Activated CD4-positive, alpha-beta T cell treated with anti-CD3 and anti-CD28 coated beads, Interleukin-2, Interleukin-4, amounts not matched to agents 100 ng/mL and 50 ng/mL, durations not matched to agents 16 hours and 8 hours (primary cell): ENCODE measurements around the gene RGMA.

Experiments
- DNase-seq: peaks from one replicate; pipeline ENCODE4 v3.0.0-alpha.2; 2020; ENCODE audit warnings: low spot score

The RGMA gene

DNA sequence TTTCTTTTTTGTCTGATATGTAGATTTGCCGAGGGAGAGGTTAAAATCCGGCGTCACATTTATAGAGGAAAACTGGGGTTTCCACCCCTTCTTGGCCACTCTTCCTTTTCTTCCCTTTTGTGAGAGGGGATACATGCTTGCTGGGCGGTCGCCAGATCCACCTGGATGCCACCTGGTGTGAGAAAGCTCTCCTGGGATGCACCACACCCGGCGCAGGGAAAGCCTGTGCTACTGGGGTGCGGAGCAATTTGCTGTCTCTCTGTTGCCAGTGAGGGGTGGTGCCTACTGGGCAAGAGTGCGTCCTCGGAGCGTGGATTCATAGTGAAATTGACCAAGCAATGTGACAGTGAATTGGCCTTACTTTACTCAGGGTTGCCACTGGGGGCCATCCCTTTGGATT is 2.5 kb upstream of the RGMA start:
- no peak for DNase-seq

DNA sequence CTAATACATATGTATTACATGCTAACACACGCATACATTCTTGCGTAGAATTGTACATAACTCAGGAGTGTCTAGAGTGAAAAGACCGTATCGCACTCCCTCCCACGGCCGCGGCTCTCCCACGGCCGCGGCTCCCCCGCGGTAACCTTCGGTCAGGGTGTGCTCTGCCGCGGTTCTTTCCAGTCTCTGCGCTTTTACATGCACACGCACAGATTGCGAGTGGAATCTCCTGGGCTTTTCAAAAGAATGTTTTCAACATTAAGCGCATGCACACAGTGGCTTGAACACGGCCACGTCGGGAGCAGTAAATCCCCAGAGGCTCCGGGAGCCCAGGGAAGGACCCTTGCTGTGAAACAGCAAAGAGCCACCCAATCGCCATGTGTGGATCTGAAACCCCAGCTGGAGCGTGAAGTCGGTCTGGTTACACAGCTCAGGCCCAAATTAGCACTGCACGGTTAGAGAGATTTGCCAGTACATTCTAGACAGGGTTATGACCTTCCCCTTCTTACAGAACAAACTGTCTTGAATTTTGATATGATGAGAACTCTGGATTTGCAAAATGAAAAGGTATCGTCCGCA is 805 bp upstream of the RGMA start:
- no peak for DNase-seq

DNA sequence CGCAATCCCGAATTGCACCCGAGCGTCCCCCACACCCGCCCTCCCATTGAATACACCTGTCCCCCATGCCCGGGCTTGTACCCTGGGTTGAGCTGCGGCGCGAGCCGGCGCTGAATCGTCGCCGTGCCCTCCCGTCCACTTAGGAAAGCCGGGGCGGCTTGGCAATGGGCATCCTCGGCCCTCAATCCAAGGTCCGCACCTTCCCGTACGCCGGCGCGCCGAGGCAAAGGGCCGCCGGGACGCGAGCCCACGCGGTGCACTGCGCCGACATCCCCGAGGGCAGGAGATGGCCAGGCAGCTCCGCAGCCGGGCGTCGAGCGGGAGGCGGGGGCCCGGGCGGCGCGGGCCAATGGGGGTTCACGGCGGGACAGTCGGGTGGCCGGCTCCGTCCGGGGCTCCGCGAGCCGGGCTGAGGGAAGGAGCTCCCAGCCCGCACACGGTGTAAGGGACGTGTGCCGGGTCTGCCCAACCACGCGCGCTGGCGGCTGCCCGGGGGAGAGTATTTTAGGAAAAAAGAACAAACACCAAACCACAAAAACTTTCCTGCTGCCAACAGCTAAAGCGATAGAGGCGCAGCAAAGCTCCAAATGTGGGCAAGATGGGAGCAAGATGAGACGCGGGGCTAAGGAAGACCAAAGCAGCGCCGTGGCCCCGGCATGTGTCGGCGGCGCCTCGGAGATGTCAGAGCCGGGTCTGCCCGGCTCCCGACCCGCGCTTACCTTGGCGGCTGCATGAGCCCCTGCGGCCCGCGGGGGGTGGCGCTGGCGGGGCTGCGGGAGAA is 621 bp downstream of the RGMA start:
- no peak for DNase-seq

DNA sequence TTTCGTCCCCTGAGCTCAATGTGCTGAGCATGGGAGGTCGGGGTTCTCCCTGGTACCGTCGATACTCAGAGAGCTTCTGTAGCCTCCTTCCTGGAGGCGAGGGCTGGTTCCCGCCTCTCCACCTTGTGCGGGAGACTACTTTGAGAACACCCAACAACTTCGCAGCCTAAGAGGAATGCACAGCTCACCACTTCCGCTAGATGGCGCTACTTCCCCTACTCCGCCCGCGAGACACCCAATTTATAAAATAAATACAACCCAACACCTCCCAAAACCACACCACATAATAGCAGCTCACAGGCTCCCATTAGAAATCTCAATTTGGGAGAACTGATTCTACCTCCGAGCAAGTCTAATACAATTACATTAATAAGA is 1.2 kb downstream of the RGMA start:
- DNase-seq: peak; percentile 74

DNA sequence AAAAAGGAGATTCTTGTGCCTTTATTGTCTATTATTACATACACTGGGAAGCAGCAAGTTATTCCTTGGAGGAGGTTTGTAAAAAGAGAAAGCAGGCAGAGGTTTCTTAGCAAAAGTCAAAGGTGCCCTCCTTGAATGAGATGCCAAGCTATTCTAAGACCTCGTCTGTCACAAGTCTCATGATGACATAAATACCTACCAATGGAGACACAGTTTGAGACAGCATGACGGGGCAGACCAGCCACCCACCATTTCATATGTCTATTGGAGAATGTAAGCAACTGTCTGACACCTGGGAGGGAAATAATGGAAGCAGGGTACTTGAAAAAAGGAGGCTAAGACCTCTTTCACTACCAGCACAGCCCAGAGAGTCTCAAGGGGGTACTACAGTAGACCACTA is 2.2 kb downstream of the RGMA start:
- no peak for DNase-seq

DNA sequence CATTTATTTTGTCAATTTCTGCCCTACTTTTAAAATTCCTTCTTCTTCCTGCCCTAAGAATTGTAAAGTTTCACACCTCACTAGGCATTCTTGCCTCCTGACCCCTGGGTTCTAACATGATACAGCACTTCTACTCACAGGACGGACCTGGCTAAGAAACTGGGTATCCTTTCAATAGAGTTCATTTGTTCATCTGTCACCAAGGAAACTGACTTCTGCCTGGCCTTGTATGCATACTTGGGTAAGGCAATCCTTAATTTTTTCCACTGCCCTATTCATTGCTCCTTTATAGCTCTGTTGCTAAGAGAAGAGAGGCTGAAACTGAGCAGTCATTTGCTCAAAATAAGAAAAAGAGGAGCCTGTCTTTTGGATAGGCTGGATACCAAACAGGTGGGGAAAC is 3.3 kb downstream of the RGMA start:
- no peak for DNase-seq

DNA sequence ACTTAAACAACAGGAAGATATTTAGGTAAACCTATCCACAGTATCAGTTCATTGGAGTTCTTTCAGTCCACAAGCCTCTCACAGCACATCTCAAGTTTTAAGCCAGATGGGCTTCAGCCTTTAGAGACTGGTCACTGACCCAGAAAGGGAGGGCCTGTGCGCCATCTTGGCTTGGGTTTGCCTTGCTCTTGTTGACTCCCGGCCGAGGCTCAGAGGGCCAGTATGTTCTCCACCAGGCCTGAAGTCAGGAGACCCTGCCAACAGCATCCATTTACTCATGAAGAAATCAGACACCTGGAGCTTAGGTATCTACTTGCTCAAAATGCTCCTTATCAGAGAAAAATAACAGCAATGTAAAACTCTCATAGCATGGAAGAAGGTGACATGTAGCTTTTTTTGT is 6.2 kb downstream of the RGMA start:
- DNase-seq: no peak

DNA sequence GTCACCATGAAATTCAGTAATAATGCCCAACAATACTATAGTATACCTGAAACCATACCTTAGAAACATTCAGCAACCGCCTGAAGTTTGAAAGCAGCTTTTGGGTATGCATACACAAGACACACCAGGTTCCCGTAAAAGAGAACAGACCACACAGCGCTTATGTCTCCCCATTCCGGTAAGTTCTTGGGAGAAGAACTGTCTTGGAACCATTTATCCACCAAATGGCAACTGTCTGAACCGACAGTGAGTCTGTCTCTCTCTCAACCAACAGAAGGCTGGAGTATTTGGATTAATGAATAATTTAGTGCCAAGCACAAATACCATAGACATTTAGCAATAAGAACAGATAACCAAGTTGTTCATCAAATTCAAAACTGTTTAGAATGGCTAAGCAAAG is 7.6 kb downstream of the RGMA start:
- DNase-seq: no peak

DNA sequence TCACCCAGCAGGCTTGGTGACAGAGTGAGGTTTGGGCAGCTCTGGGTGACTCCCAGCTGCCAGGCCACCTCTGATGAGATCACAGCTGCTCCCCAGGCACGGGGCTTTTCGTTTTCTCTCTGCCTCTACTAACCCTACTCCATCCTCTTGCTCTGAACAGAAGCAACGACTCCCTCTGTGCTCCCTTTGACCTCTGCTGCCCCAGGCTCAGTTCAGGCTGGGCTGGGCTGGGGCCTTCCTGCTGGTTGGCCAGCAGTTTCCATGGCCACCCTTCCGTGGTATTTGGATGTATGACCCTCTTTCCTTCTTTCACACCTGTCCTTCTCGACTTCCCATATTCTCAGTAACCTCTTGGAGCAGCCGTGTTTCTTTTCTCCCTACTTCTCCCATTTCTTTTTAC is 8.6 kb downstream of the RGMA start:
- no peak for DNase-seq

DNA sequence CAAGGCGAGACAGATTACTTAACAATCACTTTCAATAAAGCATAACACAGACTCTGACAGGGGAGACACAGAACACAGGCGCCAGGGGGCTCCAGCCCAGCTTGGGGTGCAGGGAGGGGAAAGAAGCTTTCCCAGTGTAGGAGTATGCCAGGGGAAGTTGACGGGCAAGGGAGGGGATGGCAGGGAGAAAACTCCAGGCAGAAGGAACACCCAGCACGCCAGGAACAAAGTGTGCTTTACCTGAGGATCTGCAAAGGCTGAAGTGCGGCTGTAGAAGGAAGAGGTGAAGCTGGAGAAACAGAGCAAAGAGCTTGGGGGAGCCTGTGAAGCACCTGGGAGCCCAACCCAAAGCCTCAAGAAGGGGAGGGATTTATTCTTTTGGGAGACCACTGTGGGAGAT is 12.1 kb downstream of the RGMA start:
- no peak for DNase-seq

DNA sequence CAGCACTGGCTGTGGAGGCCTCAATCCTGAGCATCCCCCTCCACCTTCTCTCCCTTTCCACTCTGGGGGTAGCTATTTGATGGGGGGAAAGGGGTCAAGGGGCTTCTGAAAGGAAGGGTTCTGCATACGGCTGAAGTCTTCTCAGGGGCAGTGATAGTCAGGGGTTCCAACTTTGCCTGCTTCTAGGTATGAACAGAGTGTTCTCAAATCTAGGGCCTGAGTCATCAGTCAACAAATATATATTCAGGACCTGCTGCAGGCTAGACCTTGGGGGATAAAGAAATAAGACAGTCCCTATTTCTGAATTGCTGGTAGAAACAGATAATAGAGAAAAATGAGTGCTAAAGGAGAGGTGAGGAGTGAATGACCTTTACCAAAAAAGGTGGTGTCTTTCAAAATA is 12.8 kb downstream of the RGMA start:
- no peak for DNase-seq

DNA sequence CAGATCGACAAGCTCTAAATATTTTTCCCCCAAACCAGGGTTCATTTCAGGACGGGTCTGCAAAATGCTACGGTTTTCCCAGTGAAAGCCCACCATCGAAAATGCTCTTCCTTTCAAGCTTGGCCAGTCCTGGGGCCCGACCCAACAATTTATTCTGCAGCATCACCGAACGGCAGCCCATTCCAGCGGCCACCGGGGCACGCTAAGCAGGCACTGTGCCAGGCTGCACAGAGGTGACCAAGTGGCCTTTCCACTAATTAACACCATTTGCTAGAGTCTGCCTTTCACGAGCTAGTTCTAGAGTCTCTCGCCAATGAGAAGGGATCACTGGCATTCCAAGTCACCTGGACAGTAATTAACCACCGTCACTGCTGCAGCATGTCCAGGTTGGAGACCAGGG is 14.4 kb downstream of the RGMA start:
- DNase-seq: no peak

DNA sequence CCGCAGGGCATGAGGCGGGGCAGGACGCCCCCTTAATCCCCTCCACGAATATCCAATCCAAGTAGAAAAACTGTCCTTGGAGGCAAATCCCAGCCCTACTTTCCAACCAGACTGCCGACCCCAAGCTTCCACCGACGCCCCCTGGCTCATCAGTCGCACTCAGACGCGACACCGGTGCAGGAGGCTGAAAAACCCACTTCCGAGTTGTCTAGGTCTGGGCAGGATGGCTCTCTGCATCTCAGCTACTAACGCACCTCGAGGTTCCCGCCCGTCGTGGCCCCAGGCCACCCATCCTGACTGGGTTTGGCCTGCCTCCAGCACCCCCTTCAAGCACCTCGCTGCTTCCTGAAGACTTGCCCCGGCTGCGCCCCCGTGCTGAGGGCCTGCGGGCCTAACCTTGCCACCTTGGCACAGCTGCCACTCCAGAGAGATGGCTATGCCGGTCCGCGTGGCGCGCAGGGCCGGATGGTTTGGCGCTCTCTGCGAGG is 15.5 kb downstream of the RGMA start:
- DNase-seq: no peak

DNA sequence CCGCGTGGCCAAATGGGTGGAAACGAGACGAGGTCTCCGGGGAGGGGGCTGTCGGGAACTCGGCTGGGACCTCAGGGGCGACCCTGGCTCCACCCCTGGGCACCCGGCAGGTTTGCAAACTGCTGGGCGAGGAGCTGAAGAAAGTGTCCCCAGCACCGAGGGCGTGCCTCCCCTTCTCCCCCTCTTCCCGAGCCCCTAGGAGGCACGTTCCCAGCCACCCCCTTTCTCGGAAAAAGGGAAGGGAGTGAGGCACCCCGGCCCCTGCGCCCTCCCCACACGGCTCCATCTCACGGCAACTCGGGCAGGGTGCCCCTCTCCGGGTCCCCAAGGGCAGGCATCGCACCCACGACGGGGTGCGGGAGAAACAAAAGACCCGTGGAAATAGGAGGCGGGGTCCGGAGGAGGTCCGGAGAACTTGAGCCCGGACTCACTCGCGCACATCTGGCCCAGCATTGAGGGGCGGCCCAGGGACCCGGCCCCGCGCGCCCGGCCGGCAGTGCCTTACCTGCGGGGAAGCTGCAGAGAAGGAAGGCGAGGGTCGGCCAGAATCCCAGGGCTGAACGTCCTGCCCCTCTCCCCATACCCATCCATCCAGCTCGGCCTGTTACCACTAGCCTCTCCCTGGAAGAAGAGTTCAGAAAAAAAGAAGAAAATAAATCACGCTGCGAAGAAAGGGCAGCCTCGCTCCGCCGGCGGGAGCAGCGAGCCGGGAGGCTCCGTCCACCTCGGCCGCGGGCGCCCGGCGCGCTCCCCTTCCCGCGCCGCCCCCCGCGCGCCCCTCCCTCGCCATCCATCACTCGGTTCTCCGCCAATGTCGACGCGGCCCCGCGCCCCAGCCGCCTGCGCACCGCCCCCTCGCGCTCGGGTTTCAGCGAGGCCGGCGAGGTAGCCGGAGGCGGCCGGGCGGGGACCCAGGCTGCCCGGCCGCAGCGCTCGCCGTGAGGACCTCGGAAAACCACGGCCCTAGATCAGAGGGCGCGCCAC is 16.3 kb downstream of the RGMA start:
- no peak for DNase-seq

DNA sequence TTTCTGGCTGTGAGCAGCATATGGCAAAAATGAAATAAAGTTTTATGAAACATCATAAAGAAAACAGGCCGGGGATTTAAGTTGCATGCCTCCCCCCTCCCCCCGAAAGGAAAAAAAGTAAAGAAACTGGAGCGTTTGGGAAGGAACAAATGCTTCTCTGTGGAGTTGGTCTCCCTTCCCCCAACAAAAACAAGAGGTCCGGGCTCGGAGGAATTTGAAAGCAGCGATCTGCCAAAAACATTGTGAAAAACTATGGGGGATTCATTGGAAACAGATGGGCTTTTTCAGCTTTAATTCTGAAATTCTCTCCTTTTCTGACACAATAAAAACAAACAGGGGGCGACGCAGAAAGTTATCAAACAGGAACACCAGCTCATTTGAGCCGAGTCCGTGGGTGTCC is 17.0 kb downstream of the RGMA start:
- DNase-seq: no peak

DNA sequence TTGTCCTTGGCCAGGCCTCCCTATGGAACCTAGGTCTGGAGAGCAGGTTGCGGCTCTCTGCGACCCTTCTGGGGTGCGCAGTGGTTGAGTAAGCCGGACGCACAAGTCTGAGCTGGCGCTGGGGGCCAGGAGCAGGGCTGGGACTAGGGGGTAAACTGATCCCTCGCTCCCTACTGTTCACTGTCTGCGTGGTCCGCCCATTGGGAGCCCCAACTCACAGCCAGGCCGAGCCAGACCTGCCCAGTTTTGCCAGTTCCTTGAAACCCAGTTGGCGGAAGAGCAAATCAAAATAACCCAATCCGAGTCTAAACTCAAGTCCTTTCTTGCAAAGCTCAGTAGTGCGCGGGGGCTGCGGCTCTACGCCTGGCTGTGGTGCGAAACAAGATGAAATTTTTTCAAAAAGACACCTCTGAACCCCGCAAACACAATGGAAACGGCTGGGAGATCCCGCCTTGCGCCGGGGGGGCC is 17.5 kb downstream of the RGMA start:
- no peak for DNase-seq

DNA sequence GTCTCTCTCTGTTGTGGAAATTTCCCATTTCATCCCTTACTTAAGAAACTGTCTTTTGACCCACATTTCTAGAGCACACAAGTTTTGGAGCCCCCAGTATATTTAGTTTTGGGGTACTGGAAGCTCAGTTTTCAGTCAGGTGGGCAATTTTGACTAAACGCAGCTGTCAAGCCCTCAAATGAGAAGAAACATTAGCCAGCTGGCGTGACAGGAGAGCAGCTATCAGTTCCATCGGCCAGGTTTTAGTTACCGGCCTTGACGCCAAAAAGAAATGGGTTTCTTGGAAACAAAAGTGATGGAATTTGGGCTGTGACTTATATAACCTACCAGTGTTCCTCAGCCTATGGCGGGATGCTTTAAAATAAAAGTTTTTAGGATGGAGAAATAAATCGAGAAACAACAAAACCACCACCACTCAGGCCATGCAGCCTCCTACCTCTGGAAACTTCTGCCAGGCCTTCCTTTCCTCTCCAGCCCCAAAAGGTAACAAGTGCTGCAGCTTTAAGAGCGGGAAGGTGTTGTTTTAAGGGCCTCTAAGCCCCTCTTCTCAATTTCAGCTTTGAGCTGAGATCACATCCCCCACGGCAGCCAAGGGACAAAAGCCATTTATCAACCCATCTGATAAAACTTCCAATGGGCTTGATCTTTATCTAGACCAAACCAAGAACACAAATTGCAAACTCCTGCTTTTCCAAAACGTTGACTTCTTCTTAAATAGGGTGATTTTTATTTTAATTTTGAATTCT is 18.3 kb downstream of the RGMA start:
- DNase-seq: no peak

DNA sequence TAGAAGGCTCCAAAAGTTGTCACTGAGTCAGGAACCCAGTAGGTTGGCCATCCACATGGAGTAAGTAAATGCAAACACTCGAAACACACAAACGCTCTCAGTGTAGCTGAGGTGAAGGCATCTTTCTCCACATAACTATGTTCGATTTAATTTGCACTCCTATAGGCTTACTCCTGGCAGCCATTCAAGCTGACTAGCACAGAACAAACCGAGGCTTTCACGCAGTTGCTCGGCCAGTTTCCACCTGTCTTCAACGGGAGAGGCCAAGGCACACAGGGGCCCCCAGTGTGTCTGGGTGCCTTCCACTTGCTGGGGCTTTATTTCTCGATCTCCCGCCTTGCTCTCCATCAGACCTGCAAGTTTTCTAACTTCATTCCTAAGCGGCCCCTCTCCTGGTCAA is 18.9 kb downstream of the RGMA start:
- DNase-seq: no peak

DNA sequence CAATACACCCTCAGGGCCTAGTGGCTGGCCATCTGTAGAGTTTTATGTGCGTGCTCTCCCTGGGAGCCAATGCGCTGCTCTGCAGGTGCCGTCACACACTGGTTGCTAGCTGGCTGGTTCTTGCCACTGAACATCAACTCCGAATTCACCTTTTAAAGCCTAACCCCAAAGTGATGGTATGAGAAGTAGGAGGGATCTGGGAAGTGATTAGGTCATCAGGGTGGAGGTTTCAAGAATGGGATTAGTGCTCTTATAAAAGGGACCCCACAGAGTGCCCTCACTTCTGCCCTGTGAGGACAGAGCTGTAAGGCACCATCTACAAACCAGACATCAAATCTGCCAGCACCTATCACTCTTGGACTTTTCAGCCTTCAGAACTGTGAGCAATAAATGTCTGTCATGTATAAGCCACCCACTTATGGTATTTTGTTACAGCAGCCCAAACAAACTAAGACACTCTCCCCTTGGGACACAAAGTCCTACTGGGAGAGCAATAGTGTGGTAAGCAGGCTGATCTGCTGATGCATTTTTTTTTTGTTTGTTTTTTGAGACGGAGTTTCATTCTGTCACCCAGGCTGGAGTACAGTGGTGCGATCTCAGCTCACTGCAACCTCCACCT is 20.3 kb downstream of the RGMA start:
- no peak for DNase-seq

DNA sequence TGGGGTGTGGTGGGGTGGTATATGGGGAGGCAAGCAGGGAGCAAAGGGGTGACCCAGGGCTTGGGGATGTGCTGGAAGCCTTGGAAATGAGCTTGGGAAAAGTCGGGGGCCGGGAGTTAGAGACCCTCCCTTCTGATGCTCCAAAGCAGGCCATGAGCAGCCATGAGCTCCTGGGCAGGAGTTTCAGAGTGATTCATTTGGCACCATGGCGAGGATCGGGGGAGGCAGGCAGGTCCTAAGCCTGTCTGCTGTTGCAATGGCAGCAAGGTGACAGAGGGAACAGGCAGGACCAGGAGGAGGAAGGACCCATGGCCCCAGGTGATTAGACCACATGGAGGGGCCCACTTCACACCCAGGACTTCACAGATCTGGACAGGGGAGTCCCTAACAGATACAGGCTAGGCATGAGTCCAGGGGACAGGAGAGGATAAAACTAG is 21.3 kb downstream of the RGMA start:
- no peak for DNase-seq

DNA sequence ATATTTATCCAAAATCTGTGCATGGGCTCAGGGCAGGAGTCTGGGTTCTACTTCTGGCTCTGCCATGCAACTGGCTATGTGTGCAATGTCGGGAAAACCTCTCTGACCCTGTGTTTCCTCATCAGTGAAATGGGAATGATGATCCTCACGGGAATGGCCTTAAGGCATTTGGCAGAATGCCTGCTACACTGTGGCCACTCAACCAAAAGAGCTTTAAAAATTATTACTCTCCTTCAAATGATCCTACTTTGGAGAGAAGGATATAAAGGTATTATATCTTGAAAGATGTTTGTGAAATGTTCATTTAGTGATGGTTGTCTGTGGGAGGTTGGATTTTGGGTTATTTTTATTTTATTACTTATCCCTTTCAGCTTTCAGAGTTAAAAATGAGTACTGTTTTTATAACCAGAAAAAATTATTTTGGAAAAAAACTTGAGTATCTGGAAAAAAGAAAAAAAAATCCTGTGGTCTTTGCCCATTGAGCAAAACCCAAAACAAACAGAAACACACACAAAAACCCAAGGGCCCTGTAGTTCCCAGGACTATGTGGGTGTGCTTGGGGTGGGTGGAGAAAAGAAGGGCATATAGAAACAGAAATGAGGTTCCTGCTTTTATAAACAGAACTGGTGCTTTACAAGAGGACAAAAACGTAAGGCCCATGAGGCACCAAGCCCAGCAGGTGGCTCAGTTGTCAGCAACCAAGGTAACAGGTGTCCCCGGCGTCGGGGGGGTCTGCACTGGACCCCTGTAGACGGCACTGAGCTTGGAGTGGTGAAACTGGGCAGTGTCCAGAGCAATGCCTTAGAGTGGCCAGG is 22.0 kb downstream of the RGMA start:
- DNase-seq: no peak
